HG03342 (cell line): ENCODE results near the gene TEX26.

Experiments
- ATAC-seq: cut with Tn5 transposase; IDR thresholded peaks from one replicate; pipeline ENCODE4 v1.9.1; 2021; ENCODE audit warnings: mild to moderate bottlenecking, moderate library complexity; ENCODE audit not compliant: unreplicated experiment

The TEX26 gene

GRCh38 chr13:31011193-31011860 is 78.9 kb downstream of the TEX26 start:
- ATAC-seq: no peak

GRCh38 chr13:31011901-31012654 is 79.6 kb downstream of the TEX26 start:
- ATAC-seq: peak; percentile 69

- ATAC-seq: no peak
Measured at GRCh38 chr13:31012655-31013024, 80.2 kb downstream of the TEX26 start.

- no peak for ATAC-seq
Measured at GRCh38 chr13:31014456-31014855, 82.0 kb downstream of the TEX26 start.

GRCh38 chr13:31015199-31015598 is 82.7 kb downstream of the TEX26 start:
- no peak for ATAC-seq

- no peak for ATAC-seq
Measured at GRCh38 chr13:31016342-31017325, 84.2 kb downstream of the TEX26 start.

GRCh38 chr13:31018511-31018910 is 86.1 kb downstream of the TEX26 start:
- ATAC-seq: no peak

GRCh38 chr13:31020996-31021395 is 88.5 kb downstream of the TEX26 start:
- no peak for ATAC-seq

- ATAC-seq: no peak
Measured at GRCh38 chr13:31022288-31022895, 89.9 kb downstream of the TEX26 start.

- ATAC-seq: no peak
Measured at GRCh38 chr13:31022928-31023530, 90.6 kb downstream of the TEX26 start.
